T-cell (primary cell): ENCODE data around the gene CCDC74B. TPM values are rescaled to one million over a fixed set of nuclear protein-coding genes. Genes with fewer than 3 reads are reported as not detected.
"Not testable (repeated sequence)": the region's sequence is repeated elsewhere in the genome, so short reads cannot be mapped to it uniquely, and the experiment has no call there.

Experiments
- ATAC-seq, 4 experiments: fragments of 200-7000 bp in 3 of 4; fragments of 150-1000 bp in 1 of 4; cut with Tn5 transposase; replicated peaks in 1 of 4; 1 replicate in 3 of 4; 2 replicates in 1 of 4; pipeline ENCODE4 v1.10.0; 2021; ENCODE audit warnings: moderate library complexity in 3 of 4, mild to moderate bottlenecking in 2 of 4, moderate number of reproducible peaks in 1 of 4
- CTCF ChIA-PET, 2 donors: fragments of 300-600 bp; sonication (Branson Sonifier 250); formaldehyde crosslinking; loops; one replicate each; lab custom pipeline; 2022; ENCODE audit warnings: antibody characterized with exemption in 2 of 2; lab: Charles Lee
- POLR2A ChIA-PET, 2 donors: fragments of 300-600 bp; sonication (Branson Sonifier 250); formaldehyde crosslinking; loops; one replicate each; lab custom pipeline; 2022; ENCODE audit warnings: antibody characterized with exemption in 2 of 2; lab: Charles Lee
- DNase-seq, 35 experiments: peaks; one replicate each; pipeline versions ENCODE4 v3.0.0 to v3.0.0-alpha.2; 2013 to 2023
- H3K27ac ChIP-seq: one replicate; pipeline ENCODE4 v1.5.1; 2013; ENCODE audit warnings: low read length
- H3K27me3 ChIP-seq, 2 experiments: replicated peaks in 1 of 2; 1 replicate in 1 of 2; 2 replicates in 1 of 2; pipeline versions ENCODE4 v1.6.1 to v1.7.0; 2013; ENCODE audit warnings: low read length in 1 of 2, mixed read lengths in 1 of 2; ENCODE audit not compliant: control insufficient read depth in 2 of 2, insufficient read depth in 2 of 2; ENCODE audit errors: extremely low read depth in 1 of 2
- H3K36me3 ChIP-seq, 2 donors: 1 replicate in 1 of 2; 2 replicates in 1 of 2; pipeline versions ENCODE4 v1.6.1 to v1.7.0; 2013; ENCODE audit warnings: low read length in 1 of 2; ENCODE audit not compliant: control insufficient read depth in 2 of 2, insufficient read depth in 1 of 2; ENCODE audit errors: extremely low read depth in 1 of 2
- H3K4me1 ChIP-seq, 2 experiments: 1 replicate in 1 of 2; 2 replicates in 1 of 2; pipeline versions ENCODE4 v1.6.1 to v1.7.0; 2013; ENCODE audit warnings: low read length in 2 of 2, mixed read lengths in 1 of 2; ENCODE audit not compliant: insufficient read depth in 2 of 2, control insufficient read depth in 1 of 2; ENCODE audit errors: extremely low read depth in 1 of 2
- H3K4me3 ChIP-seq, 2 donors: 1 replicate in 1 of 2; 2 replicates in 1 of 2; pipeline versions ENCODE4 v1.5.1 to v1.7.0; 2013; ENCODE audit warnings: mild to moderate bottlenecking in 2 of 2, low read length in 1 of 2, moderate library complexity in 1 of 2; ENCODE audit not compliant: control insufficient read depth in 1 of 2; ENCODE audit errors: extremely low read depth in 1 of 2
- H3K9me3 ChIP-seq: 2 replicates; pipeline ENCODE4 v1.7.0; 2013
- H3K27ac Mint-ChIP-seq, 2 donors: one replicate each; pipeline ENCODE4 v1.8.0; 2020 to 2021; ENCODE audit warnings: mild to moderate bottlenecking in 2 of 2, mixed read lengths in 2 of 2
- H3K27me3 Mint-ChIP-seq, 2 donors: one replicate each; pipeline ENCODE4 v1.8.0; 2021 to 2022; ENCODE audit warnings: mixed read lengths in 2 of 2
- H3K36me3 Mint-ChIP-seq: one replicate; pipeline ENCODE4 v1.8.0; 2021; ENCODE audit warnings: mixed read lengths
- H3K4me1 Mint-ChIP-seq, 3 donors: one replicate each; pipeline ENCODE4 v1.8.0; 2020 to 2022; ENCODE audit warnings: mixed read lengths in 3 of 3, mild to moderate bottlenecking in 1 of 3
- H3K4me3 Mint-ChIP-seq, 3 donors: one replicate each; pipeline ENCODE4 v1.8.0; 2020 to 2022; ENCODE audit warnings: mild to moderate bottlenecking in 3 of 3, mixed read lengths in 3 of 3, moderate library complexity in 3 of 3
- H3K9me3 Mint-ChIP-seq, 3 donors: one replicate each; pipeline ENCODE4 v1.8.0; 2020 to 2022; ENCODE audit warnings: mixed read lengths in 3 of 3
- WGBS: methylation state at CpG from one replicate; pipeline ENCODE4 v1.1.5; 2013; ENCODE audit warnings: missing lambda C conversion rate; ENCODE audit not compliant: insufficient coverage; 5-methylcytosine and 5-hydroxymethylcytosine counted together
- total RNA-seq, 35 experiments: library from RNA in 6 of 35; stranded (reverse) in 6 of 35; fragments of 120-200 nt in 1 of 35; gene quantifications; one replicate each; pipeline versions ENCODE4 v1.2.1 to v1.2.4 and lab custom pipeline; 2013 to 2026

The CCDC74B gene
- total RNA-seq (1 to 10 TPM in 1 of 5 donors, under 1 TPM in 3, not detected in 1; 0.42 to 2.0 (median 0.78) TPM), total RNA-seq (lab: John Stamatoyannopoulos, UW) (0 to 2.0 (median 0.35) reads per million in 29 experiments)
- 0.15 TPM for total RNA-seq (2013)

GRCh38 chr2:130145006-130145414 lies at the start of gene CCDC74B:
Gene CCDC74B, minus strand, starts transcription at chr2:130145112. Its CDS starts 116 bp downstream, at chr2:130144996.
- 0% methylated on average over 11 of the region's 30 CpGs for WGBS
- Mint-ChIP-seq H3K27me3 (peaks cover 5 to 13% of the 10 kb centered on the region in 2 donors), H3K4me1 (peaks cover 0 to 11% (median 10%) of the 10 kb centered on the region in 3 donors), H3K4me3 (peak within 1 kb of the TSS; percentile 73 to 79 (median 76))
- H3K27ac ChIP-seq, H3K36me3 Mint-ChIP-seq, H3K9me3 ChIP-seq, H3K36me3 ChIP-seq, CTCF ChIA-PET, H3K27ac Mint-ChIP-seq, POLR2A ChIA-PET, H3K9me3 Mint-ChIP-seq: not testable (repeated sequence)
- Histone ChIP-seq H3K4me3 (peak within 1 kb of the TSS; percentile 32 to 47), H3K4me1 (peaks cover 0 to 12% of the 10 kb centered on the region in 2 experiments), H3K27me3 (peaks cover 4 to 25% of the 10 kb centered on the region in 2 experiments)
- DNase-seq (peak; percentile 15 to 69 (median 47)), ATAC-seq (peak; percentile 78 to 88 (median 86))

GRCh38 chr2:130193824-130194223 lies 48.9 kb upstream of the CCDC74B start:
- POLR2A ChIA-PET, ATAC-seq, H3K9me3 Mint-ChIP-seq, H3K27me3 Mint-ChIP-seq, H3K36me3 ChIP-seq, H3K4me3 ChIP-seq, H3K4me1 ChIP-seq, H3K36me3 Mint-ChIP-seq, H3K27me3 ChIP-seq, CTCF ChIA-PET, H3K4me3 Mint-ChIP-seq, H3K4me1 Mint-ChIP-seq, H3K27ac Mint-ChIP-seq, H3K27ac ChIP-seq, H3K9me3 ChIP-seq: not testable (repeated sequence)
- no CpG with 5 or more reads among the region's 22 CpGs for WGBS
- DNase-seq = peak in 1 of 35 experiments; percentile 23

GRCh38 chr2:130192451-130192850 lies 47.5 kb upstream of the CCDC74B start:
- H3K27ac ChIP-seq, CTCF ChIA-PET, H3K4me1 ChIP-seq, H3K9me3 Mint-ChIP-seq, POLR2A ChIA-PET, H3K27me3 ChIP-seq, H3K4me3 ChIP-seq, H3K27me3 Mint-ChIP-seq, H3K4me3 Mint-ChIP-seq, ATAC-seq, DNase-seq, H3K9me3 ChIP-seq, H3K4me1 Mint-ChIP-seq, H3K36me3 Mint-ChIP-seq, H3K27ac Mint-ChIP-seq, H3K36me3 ChIP-seq: not testable (repeated sequence)
- 92% methylated on average over 2 of the region's 3 CpGs for WGBS

GRCh38 chr2:130191319-130191718 lies 46.4 kb upstream of the CCDC74B start:
- H3K9me3 ChIP-seq, CTCF ChIA-PET, H3K4me3 Mint-ChIP-seq, H3K27ac ChIP-seq, H3K27ac Mint-ChIP-seq, ATAC-seq, H3K4me3 ChIP-seq, DNase-seq, H3K36me3 Mint-ChIP-seq, H3K36me3 ChIP-seq, H3K4me1 ChIP-seq, H3K27me3 Mint-ChIP-seq, H3K27me3 ChIP-seq, POLR2A ChIA-PET, H3K9me3 Mint-ChIP-seq, H3K4me1 Mint-ChIP-seq: not testable (repeated sequence)
- WGBS = 91% methylated on average over 5 of the region's 6 CpGs

- Mint-ChIP-seq H3K36me3 (peaks cover 5% of the 10 kb centered on the region), H3K4me1 (peaks cover 0 to 8% (median 2%) of the 10 kb centered on the region in 3 donors), H3K27ac (peak overlapping the region in 1 of 2 donors; percentile 16), H3K27me3 (no peaks in the 10 kb centered on the region), H3K9me3 (no peaks in the 10 kb centered on the region), H3K4me3 (no peak overlapping the region)
- Histone ChIP-seq H3K4me3 (no peak overlapping the region), H3K9me3 (no peaks in the 10 kb centered on the region), H3K4me1 (peaks cover 0 to 4% of the 10 kb centered on the region in 2 experiments), H3K27ac (no peak overlapping the region), H3K27me3 (no peaks in the 10 kb centered on the region), H3K36me3 (peaks cover 2 to 3% of the 10 kb centered on the region in 2 donors)
- CTCF ChIA-PET = no interaction called here
- ATAC-seq = no peak
- POLR2A ChIA-PET = no interaction called here
- DNase-seq = no peak
- WGBS = 86% methylated on average over 13 of the region's 15 CpGs
Measured at GRCh38 chr2:130190237-130190636, 45.3 kb upstream of the CCDC74B start.

GRCh38 chr2:130188958-130189357 lies 44.0 kb upstream of the CCDC74B start:
- no CpG with 5 or more reads among the region's 4 CpGs for WGBS
- H3K4me1 Mint-ChIP-seq = peaks cover 1 to 12% (median 3%) of the 10 kb centered on the region in 3 donors
- ATAC-seq, CTCF ChIA-PET, H3K27ac ChIP-seq, DNase-seq, H3K27ac Mint-ChIP-seq, H3K9me3 ChIP-seq, H3K9me3 Mint-ChIP-seq, H3K36me3 ChIP-seq, H3K36me3 Mint-ChIP-seq, H3K4me3 ChIP-seq, POLR2A ChIA-PET, H3K4me3 Mint-ChIP-seq, H3K27me3 ChIP-seq, H3K27me3 Mint-ChIP-seq: not testable (repeated sequence)
- H3K4me1 ChIP-seq = peaks cover 0 to 12% of the 10 kb centered on the region in 2 experiments
